ENCODE measurements around the gene RAD17.
"Not testable (repeated sequence)": the region's sequence is repeated elsewhere in the genome, so short reads cannot be mapped to it uniquely, and the experiment has no call there.

Gene RAD17

GRCh38 chr5:69368458-69369339 lies 919 bp upstream of the RAD17 start:
- TF ChIP-seq Cebpa-rat (IDR thresholded peaks at IDR 0.05) = no peak
- H3K27ac ChIP-seq = peak overlapping the region; percentile 97 to 100 (median 99)
- H4K20me1 ChIP-seq = peaks cover 20 to 49% (median 43%) of the 10 kb centered on the region in 11 experiments; a peak in 19 of 22 replicates
- peak overlapping the region; percentile 69 to 97 (median 82) for H3K4me3 ChIP-seq
- H3K36me3 ChIP-seq = peaks cover 33 to 53% (median 40%) of the 10 kb centered on the region in 11 experiments
- H3K4me1 ChIP-seq = peaks cover 22 to 49% (median 39%) of the 10 kb centered on the region in 10 experiments
- peak overlapping the region; percentile 80 to 97 (median 89) for H3K4me2 ChIP-seq
- no peaks in the 10 kb centered on the region for H3K27me3 ChIP-seq
- peak overlapping the region; percentile 96 to 99 (median 98) for H3K9ac ChIP-seq
- H3K9me3 ChIP-seq (replicated peaks in 1 of 11) = no peaks in the 10 kb centered on the region

- peak overlapping the region; percentile 96 to 99 (median 98) for H3K9ac ChIP-seq
- H3K4me2 ChIP-seq = peak overlapping the region; percentile 80 to 98 (median 89)
- not testable (repeated sequence) for H3K9me3 ChIP-seq (replicated peaks in 1 of 11); H3K27me3 ChIP-seq
- peaks cover 28 to 53% (median 39%) of the 10 kb centered on the region in 11 experiments for H3K36me3 ChIP-seq
- peaks cover 22 to 49% (median 38%) of the 10 kb centered on the region in 10 experiments for H3K4me1 ChIP-seq
- peaks cover 13 to 34% (median 27%) of the 10 kb centered on the region in 11 experiments; a peak in 19 of 22 replicates for H4K20me1 ChIP-seq
- H3K27ac ChIP-seq = peak overlapping the region in 10 of 11 experiments; percentile 97 to 100 (median 99); a peak in 16 of 22 replicates
- H3K4me3 ChIP-seq = peak overlapping the region; percentile 69 to 97 (median 82)
Observed at GRCh38 chr5:69370335-69370734, 717 bp downstream of the RAD17 start.

GRCh38 chr5:69372394-69372793 lies 2.8 kb downstream of the RAD17 start:
- no peak for TF ChIP-seq Cebpa-rat (IDR thresholded peaks at IDR 0.05)
- no peak overlapping the region for H3K27ac ChIP-seq
- H3K36me3 ChIP-seq = peaks cover 25 to 50% (median 37%) of the 10 kb centered on the region in 11 experiments; a peak in 21 of 22 replicates
- peak overlapping the region in 3 of 11 experiments; percentile 53 to 87 (median 85); a peak in 3 of 22 replicates for H3K4me2 ChIP-seq
- H3K4me3 ChIP-seq = no peak overlapping the region
- no peaks in the 10 kb centered on the region for H3K27me3 ChIP-seq
- H4K20me1 ChIP-seq = peaks cover 0 to 14% (median 6%) of the 10 kb centered on the region in 11 experiments; a peak in 17 of 22 replicates
- peaks cover 13 to 36% (median 32%) of the 10 kb centered on the region in 10 experiments for H3K4me1 ChIP-seq
- H3K9me3 ChIP-seq (replicated peaks in 1 of 11) = no peaks in the 10 kb centered on the region
- peak overlapping the region in 2 of 11 experiments; percentile 32 to 55; a peak in 2 of 22 replicates for H3K9ac ChIP-seq

- Histone ChIP-seq H3K4me2 (no peak overlapping the region), H4K20me1 (no peaks in the 10 kb centered on the region; a peak in 2 of 22 replicates), H3K9ac (0 out of 22 replicates have a peak overlapping the region, but pooled peaks of 1 of the 11 experiments have one; percentile 5), H3K27ac (no peak overlapping the region), H3K27me3 (no peaks in the 10 kb centered on the region), H3K36me3 (peaks cover 42 to 68% (median 51%) of the 10 kb centered on the region in 11 experiments), H3K4me1 (peaks cover 7 to 29% (median 24%) of the 10 kb centered on the region in 10 experiments), H3K4me3 (no peak overlapping the region), H3K9me3 (replicated peaks in 1 of 11) (no peaks in the 10 kb centered on the region)
- no peak for TF ChIP-seq Cebpa-rat (IDR thresholded peaks at IDR 0.05)
Observed at GRCh38 chr5:69374911-69375446, 5.4 kb downstream of the RAD17 start.

GRCh38 chr5:69378376-69378775 lies 8.8 kb downstream of the RAD17 start:
- Histone ChIP-seq H3K36me3 (peaks cover 74 to 95% (median 82%) of the 10 kb centered on the region in 11 experiments), H3K4me3 (no peak overlapping the region)

GRCh38 chr5:69404659-69405330 lies 35.2 kb downstream of the RAD17 start:
- Histone ChIP-seq H4K20me1 (no peaks in the 10 kb centered on the region), H3K9ac (no peak overlapping the region), H3K27ac (no peak overlapping the region), H3K4me1 (no peaks in the 10 kb centered on the region), H3K9me3 (replicated peaks in 1 of 11) (peaks cover 0 to 8% (median 7%) of the 10 kb centered on the region in 11 experiments; a peak in 11 of 22 replicates), H3K4me2 (no peak overlapping the region), H3K27me3 (no peaks in the 10 kb centered on the region), H3K36me3 (peaks cover 84 to 100% (median 93%) of the 10 kb centered on the region in 11 experiments), H3K4me3 (no peak overlapping the region)
- TF ChIP-seq Cebpa-rat (IDR thresholded peaks at IDR 0.05) = no peak

More at GRCh38 chr5:69378376-69378775, 8.8 kb downstream of the RAD17 start:
- Histone ChIP-seq H3K9ac (no peak overlapping the region), H3K27ac (no peak overlapping the region), H4K20me1 (no peaks in the 10 kb centered on the region; a peak in 2 of 22 replicates), H3K4me2 (no peak overlapping the region), H3K9me3 (replicated peaks in 1 of 11) (no peaks in the 10 kb centered on the region), H3K27me3 (no peaks in the 10 kb centered on the region), H3K4me1 (peaks cover 0 to 3% (median 0%) of the 10 kb centered on the region in 10 experiments; a peak in 1 of 20 replicates)
- TF ChIP-seq Cebpa-rat (IDR thresholded peaks at IDR 0.05) = no peak

- Histone ChIP-seq H3K27ac (no peak within 1 kb of the TSS), H3K36me3 (peaks cover 58 to 78% (median 70%) of the 10 kb centered on the region in 11 experiments), H3K9me3 (replicated peaks in 1 of 11) (peaks cover 0 to 12% (median 0%) of the 10 kb centered on the region in 11 experiments; a peak in 7 of 22 replicates), H3K4me2 (no peak within 1 kb of the TSS), H3K4me3 (no peak within 1 kb of the TSS), H3K4me1 (no peaks in the 10 kb centered on the region), H3K27me3 (no peaks in the 10 kb centered on the region), H4K20me1 (no peaks in the 10 kb centered on the region), H3K9ac (no peak within 1 kb of the TSS)
- TF ChIP-seq Cebpa-rat (IDR thresholded peaks at IDR 0.05) = no peak
Observed at GRCh38 chr5:69414885-69415583, 45.4 kb downstream of the RAD17 start, which contains the start of gene MARVELD2. Gene MARVELD2, plus strand, starts transcription at chr5:69415116. Its CDS starts 4,270 bp downstream, at chr5:69419386.

- H3K36me3 ChIP-seq = peaks cover 53 to 74% (median 65%) of the 10 kb centered on the region in 11 experiments
- no peak for TF ChIP-seq Cebpa-rat (IDR thresholded peaks at IDR 0.05)
- H3K9me3 ChIP-seq (replicated peaks in 1 of 11) = peaks cover 0 to 12% (median 0%) of the 10 kb centered on the region in 11 experiments; a peak in 7 of 22 replicates
- H3K4me3 ChIP-seq = no peak overlapping the region
- H4K20me1 ChIP-seq = no peaks in the 10 kb centered on the region
- no peak overlapping the region for H3K27ac ChIP-seq
- no peaks in the 10 kb centered on the region for H3K27me3 ChIP-seq
- H3K9ac ChIP-seq = no peak overlapping the region
- H3K4me2 ChIP-seq = no peak overlapping the region
- no peaks in the 10 kb centered on the region for H3K4me1 ChIP-seq
Observed at GRCh38 chr5:69415584-69415958, 46.0 kb downstream of the RAD17 start.

Data from BLaER1 treated with 17β-estradiol and CSF1 and Interleukin-3, amounts not matched to agents 10 nM and 100 nM (cell line).